ELR (cell line): ENCODE data around the gene PHF21A.

ENCODE experiments used
- DNase-seq: peaks from one replicate; pipeline ENCODE4 v3.0.0-alpha.2; 2015; ENCODE audit warnings: low read depth

The PHF21A gene

DNA sequence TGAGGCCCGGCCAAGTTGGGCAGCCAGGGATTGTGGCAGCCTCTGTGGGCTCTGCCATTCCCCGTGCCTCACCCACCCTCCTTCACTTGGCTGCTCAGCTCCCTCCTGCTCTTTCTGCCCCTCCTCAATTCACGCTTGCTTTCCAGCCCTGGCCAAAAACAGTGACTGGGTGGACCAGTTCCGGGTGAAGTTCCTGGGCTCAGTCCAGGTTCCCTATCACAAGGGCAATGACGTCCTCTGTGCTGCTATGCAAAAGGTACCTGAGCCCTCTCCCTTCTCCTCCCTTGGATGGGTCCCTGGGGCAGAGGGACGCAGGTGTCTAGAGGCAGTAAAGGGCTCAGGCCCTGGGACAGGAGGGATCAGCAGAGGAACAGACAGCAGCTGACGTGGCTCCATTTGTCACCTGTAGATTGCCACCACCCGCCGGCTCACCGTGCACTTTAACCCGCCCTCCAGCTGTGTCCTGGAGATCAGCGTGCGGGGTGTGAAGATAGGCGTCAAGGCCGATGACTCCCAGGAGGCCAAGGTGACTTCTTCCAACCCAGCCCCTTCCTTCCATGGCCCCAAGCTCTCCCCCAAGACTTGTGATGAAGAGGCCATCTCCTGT is 216.8 kb downstream of the PHF21A start:
- no peak for DNase-seq

DNA sequence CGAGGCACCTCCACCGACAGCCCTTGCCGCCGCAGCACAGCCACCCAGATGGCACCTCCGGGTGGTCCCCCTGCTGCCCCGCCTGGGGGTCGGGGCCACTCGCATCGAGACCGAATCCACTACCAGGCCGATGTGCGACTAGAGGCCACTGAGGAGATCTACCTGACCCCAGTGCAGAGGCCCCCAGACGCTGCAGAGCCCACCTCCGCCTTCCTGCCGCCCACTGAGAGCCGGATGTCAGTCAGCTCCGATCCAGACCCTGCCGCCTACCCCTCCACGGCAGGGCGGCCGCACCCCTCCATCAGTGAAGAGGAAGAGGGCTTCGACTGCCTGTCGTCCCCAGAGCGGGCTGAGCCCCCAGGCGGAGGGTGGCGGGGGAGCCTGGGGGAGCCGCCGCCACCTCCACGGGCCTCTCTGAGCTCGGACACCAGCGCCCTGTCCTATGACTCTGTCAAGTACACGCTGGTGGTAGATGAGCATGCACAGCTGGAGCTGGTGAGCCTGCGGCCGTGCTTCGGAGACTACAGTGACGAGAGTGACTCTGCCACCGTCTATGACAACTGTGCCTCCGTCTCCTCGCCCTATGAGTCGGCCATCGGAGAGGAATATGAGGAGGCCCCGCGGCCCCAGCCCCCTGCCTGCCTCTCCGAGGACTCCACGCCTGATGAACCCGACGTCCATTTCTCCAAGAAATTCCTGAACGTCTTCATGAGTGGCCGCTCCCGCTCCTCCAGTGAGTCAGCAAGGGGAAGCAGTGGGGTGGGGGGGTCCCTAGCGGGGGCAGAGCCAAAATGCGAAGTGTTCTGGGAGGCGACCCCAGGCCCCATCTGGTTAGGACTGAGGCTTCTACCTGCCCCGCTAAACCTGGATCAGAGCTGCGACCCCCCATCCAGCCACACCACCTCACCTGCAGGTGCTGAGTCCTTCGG is 218.5 kb downstream of the PHF21A start:
- DNase-seq = no peak

DNA sequence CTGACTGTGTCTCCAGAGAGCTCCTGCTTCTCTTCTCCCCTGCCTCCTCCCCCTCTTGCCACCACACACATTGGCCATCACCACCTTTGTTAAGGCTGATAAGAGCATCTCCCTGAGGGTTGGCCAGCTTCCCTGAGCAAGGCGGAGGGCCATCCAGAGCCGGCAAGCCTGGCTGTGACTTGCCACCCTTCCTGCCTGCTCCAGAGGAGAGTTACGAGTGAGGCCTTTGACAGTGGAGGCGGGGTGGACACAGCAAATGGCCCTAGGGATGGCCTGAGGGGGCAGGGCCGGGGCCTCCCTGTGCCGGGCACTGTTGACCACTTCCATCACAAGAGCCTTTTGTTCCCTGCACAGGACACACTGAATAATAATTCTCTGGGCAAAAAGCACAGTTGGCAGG is 219.6 kb downstream of the PHF21A start:
- no peak for DNase-seq

DNA sequence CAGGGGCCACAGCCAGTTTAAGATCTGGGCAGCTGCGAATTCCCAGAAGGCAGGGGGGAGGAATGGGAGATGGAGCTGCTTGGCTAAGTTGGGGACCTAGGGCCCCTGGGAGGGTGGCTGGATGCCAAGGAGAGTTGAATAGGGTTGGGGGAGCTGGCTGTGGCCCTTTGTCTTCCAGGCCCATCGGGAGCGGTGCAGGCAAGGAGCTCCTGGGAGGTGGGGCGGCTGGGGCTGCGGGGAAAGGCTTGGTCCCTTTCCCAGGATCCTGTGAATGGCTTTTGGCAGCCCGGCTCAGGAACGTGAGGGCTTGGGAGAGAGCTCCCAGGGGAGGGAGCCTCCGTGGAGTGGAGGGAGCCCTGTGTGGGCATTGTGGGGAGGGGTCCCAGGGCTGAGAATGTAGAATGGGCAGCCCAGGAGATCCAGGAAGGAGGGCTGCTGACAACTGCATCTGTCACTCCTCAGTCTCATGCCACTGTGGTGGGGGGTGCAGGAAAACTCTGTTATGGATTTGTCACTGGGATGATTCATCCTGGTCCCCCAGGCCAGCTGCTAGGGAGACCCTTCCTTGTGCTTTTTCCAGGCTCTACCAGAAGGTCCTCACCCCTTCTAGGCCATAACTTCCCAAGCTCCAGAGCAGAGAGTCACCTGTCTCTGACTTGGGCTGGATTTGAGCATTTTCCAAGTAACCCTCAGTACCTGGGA is 220.2 kb downstream of the PHF21A start:
- no peak for DNase-seq

DNA sequence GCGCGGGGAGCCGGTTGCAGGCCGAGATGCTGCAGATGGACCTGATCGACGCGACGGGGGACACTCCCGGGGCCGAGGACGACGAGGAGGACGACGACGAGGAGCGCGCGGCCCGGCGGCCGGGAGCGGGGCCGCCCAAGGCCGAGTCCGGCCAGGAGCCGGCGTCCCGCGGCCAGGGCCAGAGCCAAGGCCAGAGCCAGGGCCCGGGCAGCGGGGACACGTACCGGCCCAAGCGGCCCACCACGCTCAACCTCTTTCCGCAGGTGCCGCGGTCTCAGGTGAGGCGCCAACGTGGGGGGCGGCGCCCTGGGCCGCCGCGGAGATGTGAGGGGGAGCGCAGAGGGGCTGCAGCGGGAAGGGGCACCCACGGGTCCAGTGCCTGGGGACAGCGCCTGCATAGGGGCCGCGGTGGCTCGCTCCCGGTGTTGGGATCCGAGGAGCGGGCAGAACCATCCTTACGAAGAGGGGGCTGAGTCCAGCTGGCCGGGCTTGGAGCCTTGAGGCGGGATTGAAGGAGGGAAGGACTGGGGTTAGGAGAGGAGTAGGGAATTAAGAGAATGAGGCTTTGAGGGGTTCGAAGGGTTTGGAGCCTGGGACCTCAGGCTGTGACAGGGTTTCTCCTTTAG is 221.0 kb downstream of the PHF21A start:
- peak; percentile 31 for DNase-seq

DNA sequence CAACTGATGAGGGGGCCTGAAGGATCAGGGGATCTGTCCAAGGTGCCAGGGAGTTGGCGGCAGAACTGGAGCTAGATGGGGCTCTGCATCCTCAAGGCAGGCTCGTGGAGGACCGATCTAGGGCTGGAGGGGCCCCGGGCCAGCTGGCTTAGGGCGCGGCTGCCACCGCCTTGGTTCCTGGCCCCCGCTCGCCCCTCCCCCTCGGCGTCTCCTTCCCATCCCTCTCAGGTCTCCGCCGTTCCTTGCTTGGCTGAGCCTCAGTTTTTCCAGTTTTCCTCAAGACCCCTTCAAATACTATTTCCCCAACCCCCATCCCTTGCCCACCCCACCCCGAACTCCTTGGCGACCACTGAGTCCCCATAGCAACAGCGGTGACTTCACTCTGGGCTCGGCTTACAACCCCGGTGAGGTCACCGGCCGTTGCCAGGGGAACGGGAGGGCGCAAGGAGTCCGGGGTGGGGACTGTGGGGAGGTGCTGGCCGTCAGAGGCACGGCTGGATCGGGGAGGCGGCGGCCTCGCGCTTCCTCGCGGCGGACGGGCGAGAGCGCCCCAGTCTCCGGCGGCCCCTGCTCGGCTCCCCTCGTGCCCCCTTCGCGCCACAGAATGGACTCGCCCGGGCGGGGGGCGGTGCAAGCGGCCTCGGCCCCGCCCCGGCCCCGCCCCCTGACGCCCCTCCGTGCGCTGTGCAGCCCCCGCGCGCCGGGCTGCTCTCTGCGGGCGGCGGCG is 221.6 kb downstream of the PHF21A start:
- peak; percentile 90 for DNase-seq

DNA sequence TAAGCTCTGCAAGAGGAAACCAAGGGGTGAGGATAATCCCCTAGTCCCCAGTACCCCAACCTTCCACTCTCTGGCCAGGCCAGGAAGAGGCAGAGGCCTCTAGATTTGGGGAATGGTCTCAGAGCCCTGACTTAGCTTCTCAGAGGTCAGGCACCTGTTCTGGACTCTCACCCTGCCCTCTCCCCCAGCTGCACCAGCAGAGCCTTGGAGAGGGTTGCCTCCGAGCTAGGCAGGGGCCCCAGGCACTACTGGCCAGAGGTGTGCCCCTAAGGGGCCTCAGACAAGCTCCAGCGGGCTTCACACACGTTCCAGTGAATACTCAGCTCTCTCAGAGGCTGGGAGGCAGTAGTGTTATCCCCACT is 222.2 kb downstream of the PHF21A start:
- DNase-seq = no peak

DNA sequence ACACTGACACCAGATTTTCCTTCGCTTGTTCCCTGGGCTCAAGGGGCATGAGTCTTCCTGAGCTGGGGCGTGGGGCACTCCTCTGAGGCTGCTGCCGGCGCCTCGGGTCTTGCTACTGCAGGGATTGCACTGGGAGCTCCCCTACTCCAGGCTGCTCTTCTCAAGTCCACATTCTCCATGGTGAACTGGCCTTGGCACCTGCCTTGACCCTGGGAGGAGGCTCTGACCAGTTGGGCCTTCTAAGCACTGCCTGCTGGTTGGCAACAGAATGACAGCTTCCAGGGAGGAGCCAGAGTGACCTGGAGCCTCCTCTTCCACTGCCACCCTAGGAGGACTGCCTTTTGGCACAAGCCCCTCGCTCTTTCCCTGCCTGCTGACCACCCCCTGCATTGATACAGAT is 223.7 kb downstream of the PHF21A start:
- DNase-seq = peak; percentile 19

DNA sequence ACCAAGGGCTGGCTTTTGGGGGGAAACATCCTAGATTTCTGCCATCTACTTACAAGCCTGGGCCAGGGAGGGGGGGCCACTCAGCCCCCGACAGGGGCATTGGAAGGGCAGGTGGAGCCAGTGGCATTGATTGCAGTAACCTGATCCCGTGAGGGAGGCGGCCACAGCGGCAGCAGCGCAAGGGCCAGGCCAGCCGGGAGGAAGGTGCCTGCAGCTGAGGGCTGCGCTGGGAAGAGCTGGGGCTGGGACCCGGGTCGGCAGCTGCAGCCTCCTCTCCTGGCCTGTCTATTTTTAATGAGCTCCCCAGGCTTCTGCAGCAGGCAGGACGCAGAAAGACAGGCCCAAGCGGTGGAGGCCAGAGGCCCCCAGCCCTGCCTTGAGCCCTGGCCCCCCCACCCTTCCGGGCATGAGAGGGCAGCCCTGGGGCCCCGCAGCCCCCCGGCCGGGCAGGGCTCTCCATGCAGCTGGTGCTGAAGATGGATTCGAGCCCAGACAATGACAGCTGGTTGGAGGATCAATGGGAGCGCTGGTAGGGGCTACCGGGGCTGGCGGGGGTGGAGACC is 224.8 kb downstream of the PHF21A start:
- no peak for DNase-seq

DNA sequence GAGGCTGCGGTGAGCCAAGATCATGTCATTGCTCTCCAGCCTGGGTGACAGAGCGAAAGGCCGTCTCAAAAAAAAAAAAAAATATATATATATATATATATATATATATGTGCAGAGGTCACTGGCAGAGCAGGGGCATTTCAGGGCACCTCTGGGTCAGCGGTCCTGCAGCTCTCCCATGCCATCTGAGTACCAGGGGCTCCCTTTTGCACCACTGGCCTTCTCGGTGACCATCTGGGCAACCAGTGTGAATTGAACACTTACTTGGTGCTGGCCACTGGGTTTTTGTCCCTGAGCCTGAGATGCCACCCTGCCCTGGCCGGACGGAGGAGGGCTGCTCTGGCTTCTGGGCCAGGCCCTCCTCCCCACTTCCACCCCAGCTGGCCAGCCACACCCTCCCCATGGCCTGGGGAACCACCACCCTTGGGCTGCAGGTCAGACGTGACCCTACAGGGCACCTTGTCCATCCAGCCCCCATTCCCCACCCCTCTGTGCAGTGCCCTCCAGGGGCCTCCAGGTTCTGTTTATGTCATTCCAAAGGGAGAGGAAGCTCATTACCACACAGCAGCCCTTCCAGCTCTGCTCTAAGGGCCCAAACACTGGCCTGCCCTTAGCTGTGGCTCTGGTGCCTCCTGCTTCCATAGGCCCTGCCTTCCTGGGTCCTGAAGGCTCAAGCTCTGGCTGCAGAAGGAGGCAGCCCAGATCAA is 225.5 kb downstream of the PHF21A start:
- DNase-seq = no peak

DNA sequence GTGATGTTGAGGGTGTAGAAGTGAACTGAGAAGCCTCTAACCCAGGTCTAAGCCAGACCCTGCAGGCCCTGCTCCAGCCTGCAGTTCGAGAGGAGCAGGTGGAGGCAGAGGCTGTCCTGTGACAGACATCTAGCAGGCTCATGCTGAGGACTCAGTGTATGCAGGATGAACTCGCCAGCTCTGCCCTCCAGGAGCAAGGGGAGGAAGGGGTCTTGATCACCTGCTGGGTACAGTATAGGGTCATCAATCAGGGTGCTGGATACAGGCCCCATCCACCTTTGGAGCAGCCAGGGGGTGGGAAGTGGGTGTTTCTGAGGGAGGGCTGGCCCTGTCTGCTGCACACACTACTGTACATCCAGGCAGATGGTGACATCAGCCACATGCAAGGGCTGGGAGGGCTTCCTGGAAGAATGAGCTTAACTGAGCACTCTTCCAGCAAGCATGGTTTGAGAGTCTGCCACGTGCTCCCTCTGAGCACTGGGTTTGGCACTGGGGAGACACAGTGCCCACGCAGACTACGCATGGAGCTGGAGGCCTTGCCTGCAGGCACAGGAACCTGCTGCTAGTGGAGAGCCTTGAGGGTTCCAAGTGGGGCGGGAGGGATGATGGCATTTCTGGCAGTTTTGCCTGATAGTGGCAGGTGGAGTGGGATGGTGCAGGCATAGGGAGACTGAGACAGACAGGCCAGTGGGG is 226.6 kb downstream of the PHF21A start:
- DNase-seq = no peak

DNA sequence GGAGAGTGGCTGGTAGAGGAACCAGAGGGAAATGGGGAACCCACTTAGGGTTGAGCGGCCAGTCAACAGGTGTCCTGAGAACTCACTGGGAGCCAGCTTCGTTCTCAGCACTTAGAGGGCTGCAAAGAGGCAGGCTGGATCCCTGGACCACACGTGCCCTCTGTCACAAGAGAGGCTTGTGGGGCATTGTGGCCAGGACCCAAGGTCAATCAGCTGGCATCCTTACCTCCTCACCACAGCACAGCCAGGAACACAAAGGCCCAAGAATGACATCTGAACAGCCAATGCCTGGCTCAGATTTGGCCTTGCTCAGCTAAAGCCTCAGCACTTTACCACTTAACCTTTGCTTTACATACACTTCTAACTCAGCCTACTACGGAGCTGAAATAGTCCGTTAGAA is 228.4 kb downstream of the PHF21A start:
- no peak for DNase-seq

DNA sequence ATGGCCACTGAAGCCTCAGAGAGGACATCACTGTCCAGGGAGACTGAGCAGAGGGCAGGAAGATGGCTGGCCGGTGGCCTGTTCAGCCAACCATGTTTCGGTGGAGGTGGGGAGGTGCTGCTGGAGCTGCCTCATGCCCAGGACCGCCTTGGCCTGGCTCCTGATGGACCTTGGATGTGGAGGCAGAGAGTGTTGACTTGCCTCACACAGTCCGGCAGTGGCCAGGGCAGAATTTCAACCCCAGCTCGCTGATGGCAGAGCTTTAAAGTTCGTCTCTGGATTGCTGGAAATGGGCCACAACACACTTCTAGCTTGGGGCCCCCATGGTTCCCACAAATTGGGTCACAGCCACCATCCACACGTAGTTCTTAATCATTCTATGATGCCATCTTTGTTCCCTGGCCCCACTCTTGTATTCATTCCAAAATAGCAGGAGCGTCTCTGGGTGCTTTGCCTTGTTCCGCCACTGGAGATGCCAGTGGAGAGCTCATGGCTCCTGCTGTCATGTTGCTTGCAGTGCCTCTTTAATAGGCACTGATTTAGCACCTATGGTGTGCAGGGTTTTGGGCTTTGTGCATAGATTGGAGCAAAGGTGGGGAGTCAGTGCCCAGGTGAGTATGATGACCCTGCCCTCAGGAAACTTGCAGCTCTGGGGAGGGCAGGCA is 230.2 kb downstream of the PHF21A start:
- no peak for DNase-seq

DNA sequence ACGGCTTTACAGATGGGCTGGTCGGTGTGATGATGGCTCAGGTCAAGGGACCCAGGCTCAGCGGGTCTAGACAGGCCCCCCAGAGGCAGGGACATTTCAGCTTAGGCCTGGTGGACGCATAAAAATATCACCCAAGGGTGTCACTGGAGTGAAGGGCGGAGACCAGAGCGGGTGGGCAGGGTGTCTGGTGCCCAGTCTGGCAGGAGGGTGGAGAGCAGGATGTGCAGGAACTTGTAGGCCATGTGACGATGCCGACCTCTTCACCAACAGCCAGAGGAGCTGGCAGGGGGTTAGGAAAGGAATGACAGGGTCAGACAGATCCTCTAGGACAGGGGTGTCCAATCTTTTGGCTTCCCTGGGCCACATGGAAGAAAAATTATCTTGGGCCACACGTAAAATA is 231.3 kb downstream of the PHF21A start:
- DNase-seq = no peak

DNA sequence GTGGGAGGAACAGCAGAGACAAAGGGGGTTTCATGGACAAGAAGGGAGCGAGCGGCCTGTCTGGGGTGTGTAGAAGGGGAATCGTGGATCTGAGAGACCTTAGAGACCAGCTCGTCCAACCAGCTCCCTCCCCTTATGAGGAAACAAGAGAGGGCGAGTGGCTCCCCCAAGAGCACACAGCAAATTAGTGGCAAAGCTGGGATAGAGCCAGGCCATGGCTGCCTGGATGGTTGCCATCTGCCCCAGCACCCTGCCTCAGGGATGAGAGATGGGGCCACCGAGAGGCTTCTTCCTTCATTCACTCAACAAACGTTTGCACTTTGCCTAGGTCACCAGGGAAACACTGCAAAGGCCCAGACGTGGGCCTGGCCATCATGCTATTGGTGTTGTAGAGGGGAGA is 231.7 kb downstream of the PHF21A start:
- DNase-seq = no peak

DNA sequence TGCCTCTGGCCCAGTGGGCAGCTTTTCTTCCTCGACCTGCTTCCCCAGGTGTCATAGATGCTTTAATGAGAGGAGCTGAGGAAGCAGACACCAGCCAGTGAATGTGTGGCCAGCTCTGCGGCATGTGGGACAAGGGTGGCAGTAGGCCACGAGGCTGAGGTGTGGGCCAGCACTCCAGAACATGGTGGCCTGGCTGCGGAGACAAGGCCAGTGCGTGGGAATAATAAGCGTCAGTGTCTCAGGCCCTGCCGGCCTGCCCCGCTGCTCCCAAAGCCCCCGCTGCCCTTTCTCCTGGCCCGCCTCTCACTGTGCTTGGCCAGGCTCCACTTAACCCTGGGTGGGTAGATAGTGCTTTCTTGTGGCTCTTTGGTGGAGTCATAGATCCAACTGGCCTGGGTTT is 233.7 kb downstream of the PHF21A start:
- no peak for DNase-seq

DNA sequence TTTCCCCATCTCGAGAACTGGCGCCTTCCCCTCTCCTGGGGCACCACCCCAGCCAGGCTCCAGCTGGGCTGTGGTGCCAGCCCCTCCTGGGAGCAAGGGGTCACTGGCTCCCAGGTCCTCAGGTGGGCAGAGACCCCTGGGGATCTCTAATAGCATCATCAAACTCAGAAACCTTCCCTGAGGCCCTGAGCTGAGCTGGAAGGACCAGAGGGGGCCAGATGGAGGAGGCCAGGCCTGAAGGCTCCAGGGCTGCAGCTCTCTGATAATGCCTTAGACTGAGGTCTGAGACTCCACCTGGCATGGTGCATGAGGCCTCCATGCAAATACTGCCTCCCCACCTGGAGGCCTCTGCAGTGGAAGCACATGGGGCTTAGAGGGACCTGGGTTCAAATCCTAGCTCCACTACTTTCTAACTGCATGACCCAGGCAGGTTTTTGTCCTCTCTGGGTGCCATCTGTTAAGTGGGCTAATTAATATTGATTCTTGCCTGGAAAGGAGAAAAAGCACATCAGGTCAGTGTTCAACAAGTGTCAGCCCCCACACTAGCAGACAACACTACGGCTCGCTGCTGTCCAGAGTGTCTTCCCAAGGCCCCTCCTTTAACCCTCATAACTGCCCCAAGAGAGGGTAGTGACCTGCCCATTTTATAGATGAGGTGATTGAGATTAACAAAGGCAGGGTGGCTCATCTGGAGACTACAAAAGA is 234.3 kb downstream of the PHF21A start:
- no peak for DNase-seq

DNA sequence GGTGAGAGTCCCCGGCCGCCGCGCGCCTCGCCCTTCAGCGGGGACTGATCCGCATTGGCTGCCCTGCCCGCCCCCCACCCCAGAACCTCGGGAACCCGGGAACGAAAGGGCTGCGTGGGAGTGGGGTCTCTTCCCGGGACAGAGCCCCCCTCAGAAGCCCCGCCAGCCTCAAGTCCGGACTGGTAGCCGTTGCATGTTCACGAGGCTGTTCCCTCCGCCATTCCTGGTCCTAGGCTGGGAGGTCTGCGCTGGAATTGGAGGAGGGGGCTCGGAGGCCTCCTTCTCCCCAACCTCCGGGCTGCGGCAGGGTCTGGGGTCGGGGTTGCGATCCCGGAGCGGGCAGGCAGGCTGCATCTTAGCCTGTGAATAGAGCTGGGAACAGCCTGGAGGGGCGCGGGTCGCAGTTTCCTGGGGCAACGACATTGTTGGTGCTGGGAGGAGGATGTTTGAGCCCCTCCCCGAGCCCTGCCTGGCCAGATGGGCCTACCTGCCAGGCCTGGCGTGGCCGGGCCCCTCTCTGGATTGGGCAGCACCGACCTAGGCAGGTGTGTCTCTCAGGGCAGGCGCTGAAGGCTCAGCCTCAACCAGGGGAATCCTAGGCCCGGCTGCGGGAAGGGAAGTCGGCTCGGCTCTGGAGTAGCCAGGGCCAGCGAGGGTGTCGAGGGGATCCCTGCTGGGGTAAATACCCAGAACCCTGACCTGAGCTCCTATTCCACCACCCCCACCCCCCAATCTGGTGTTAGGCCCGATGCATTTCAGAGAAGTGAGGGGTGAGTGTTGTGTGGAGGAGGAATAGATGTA is 235.1 kb downstream of the PHF21A start:
- DNase-seq = no peak
